M059J (cell line): ENCODE data around the gene PDIA6. TPM values are rescaled to one million over a fixed set of nuclear protein-coding genes. Genes with fewer than 3 reads are reported as not detected.

Experiments used
- total RNA-seq: library from RNA; depleted of rRNA; stranded (reverse); fragments of >200 nt; shearing (Covaris generic); gene quantifications from 2 replicates; pipeline ENCODE4 v1.2.3, GENCODE V29; 2014; rRNA removed

The PDIA6 gene
- total RNA-seq, 1 experiment from 2014 or later = 486 TPM

Other genes starting within 250 kb of the PDIA6 start
- gene NOL10, start 122.8 kb downstream of the PDIA6 start, total RNA-seq = 21.3 and 33.0 TPM in 2 replicates
- 0.37 TPM in 1 of 2 replicates, not detected in the other for gene ATP6V1C2, start 91.2 kb downstream of the PDIA6 start, total RNA-seq
- gene KCNF1, start 99.1 kb upstream of the PDIA6 start, total RNA-seq = 0.07 TPM in 1 of 2 replicates, not detected in the other